Keratinocyte (primary cell): ENCODE measurements around the gene DLK2. TPM values are rescaled to one million over a fixed set of nuclear protein-coding genes. Genes with fewer than 3 reads are reported as not detected.
"Not testable (repeated sequence)": the region's sequence is repeated elsewhere in the genome, so short reads cannot be mapped to it uniquely, and the experiment has no call there.

Experiments
- DNase-seq: peaks from one replicate; pipeline ENCODE4 v3.0.0-alpha.2; 2011; ENCODE audit warnings: low read depth, missing footprints, low spot score
- FAIRE-seq: peaks from 2 replicates; lab custom pipeline; 2011; peaks lifted over from hg19 to GRCh38; lab: Jason Lieb, UNC
- H2AFZ ChIP-seq: 2 replicates; pipeline ENCODE4 v1.6.0; 2012; ENCODE audit warnings: low read length, control low read depth, inconsistent platforms; ENCODE audit not compliant: control insufficient read depth
- H3K27ac ChIP-seq: 2 replicates; pipeline ENCODE4 v1.5.1; 2011; ENCODE audit warnings: low read length; ENCODE audit not compliant: control insufficient read depth, insufficient read depth
- H3K27me3 ChIP-seq: 3 replicates; pipeline ENCODE4 v1.6.0; 2011; ENCODE audit warnings: low read length; ENCODE audit not compliant: control insufficient read depth, insufficient read depth; ENCODE audit errors: extremely low read depth
- H3K36me3 ChIP-seq, 2 experiments: 2 replicates in 1 of 2; 3 replicates in 1 of 2; pipeline ENCODE4 v1.5.1; 2011; ENCODE audit warnings: low read length in 2 of 2, mild to moderate bottlenecking in 1 of 2; ENCODE audit not compliant: control insufficient read depth in 2 of 2, insufficient read depth in 2 of 2; ENCODE audit errors: extremely low read depth in 1 of 2
- H3K4me1 ChIP-seq: 3 replicates; pipeline ENCODE4 v1.5.1; 2011; ENCODE audit warnings: low read length; ENCODE audit not compliant: control insufficient read depth, insufficient read depth; ENCODE audit errors: extremely low read depth
- H3K4me2 ChIP-seq: 3 replicates; pipeline ENCODE4 v1.6.0; 2011; ENCODE audit warnings: low read depth, low read length; ENCODE audit not compliant: control insufficient read depth, insufficient read depth; ENCODE audit errors: extremely low read depth
- H3K4me3 ChIP-seq, 3 experiments: fragments of 200-600 bp in 1 of 3; sonication (generic) in 1 of 3; 2 replicates in 2 of 3; 3 replicates in 1 of 3; pipeline ENCODE4 v1.5.1; 2011 to 2016; ENCODE audit warnings: low read length in 3 of 3, mild to moderate bottlenecking in 3 of 3, control low read depth in 2 of 3, inconsistent platforms in 1 of 3, low read depth in 1 of 3, mixed read lengths in 1 of 3, mixed run types in 1 of 3, moderate library complexity in 1 of 3; ENCODE audit not compliant: control insufficient read depth in 2 of 3, insufficient read depth in 2 of 3; ENCODE audit errors: extremely low read depth in 1 of 3
- H3K79me2 ChIP-seq: 2 replicates; pipeline ENCODE4 v1.6.0; 2012; ENCODE audit warnings: low read length; ENCODE audit not compliant: control insufficient read depth, insufficient read depth
- H3K9ac ChIP-seq: 3 replicates; pipeline ENCODE4 v1.6.0; 2011; ENCODE audit warnings: low read length; ENCODE audit not compliant: control insufficient read depth, insufficient read depth; ENCODE audit errors: extremely low read depth
- H3K9me1 ChIP-seq: 3 replicates; pipeline ENCODE4 v1.6.0; 2011; ENCODE audit warnings: low read length; ENCODE audit not compliant: control insufficient read depth, insufficient read depth; ENCODE audit errors: extremely low read depth
- H3K9me3 ChIP-seq: 2 replicates; pipeline ENCODE4 v1.5.1; 2012; ENCODE audit warnings: low read depth, low read length; ENCODE audit not compliant: control insufficient read depth
- H4K20me1 ChIP-seq: 3 replicates; pipeline ENCODE4 v1.6.0; 2011; ENCODE audit warnings: low read length; ENCODE audit not compliant: control insufficient read depth, insufficient read depth; ENCODE audit errors: extremely low read depth
- CTCF ChIP-seq, 3 experiments: IDR thresholded peaks in 1 of 3; conservative IDR thresholded peaks in 1 of 3; optimal IDR thresholded peaks in 1 of 3; 2 replicates in 2 of 3; 3 replicates in 1 of 3; pipeline versions ENCODE3 to v1.5.1; 2011; ENCODE audit warnings: low read length in 3 of 3, mild to moderate bottlenecking in 3 of 3, moderate library complexity in 2 of 3, control low read depth in 1 of 3, inconsistent platforms in 1 of 3; ENCODE audit not compliant: insufficient read depth in 2 of 3; ENCODE audit errors: extremely low read depth in 1 of 3
- EZH2 ChIP-seq: IDR thresholded peaks from one replicate; pipeline ENCODE4 v1.6.1; 2012; ENCODE audit warnings: inconsistent platforms, mild to moderate bottlenecking, low read length, moderate library complexity
- dilution Hi-C: fragments of 300-500 bp; cut with MboI; formaldehyde crosslinking; loops from one replicate; pipeline ENCODE4 v1.7.0; 2020; ENCODE audit warnings: low sequenced_read_pairs; ENCODE audit not compliant: extremely low pct_ligation_motif_present
- polyA plus RNA-seq, 5 experiments: library from polyadenylated mRNA; depleted of rRNA in 3 of 5; stranded (reverse) in 3 of 5; stranded (forward) in 1 of 5; unstranded in 1 of 5; fragments of >200 nt; gene quantifications; 1 replicate in 1 of 5; 2 replicates in 3 of 5; 3 replicates in 1 of 5; pipeline versions ENCODE4 v1.2.1 to v1.2.3, GENCODE V29; 2011 to 2012; ENCODE audit warnings: missing spikeins in 2 of 5, low read depth in 1 of 5, low replicate concordance in 1 of 5

The DLK2 gene
- polyA plus RNA-seq, 1 donor (not counting 4 experiments of a cell fraction or from before 2014, with no cell fraction given), result 19.8 TPM

- Histone ChIP-seq H3K9me1 (no peaks in the 10 kb centered on the region), H3K4me3 (no peak overlapping the region), H4K20me1 (no peaks in the 10 kb centered on the region), H3K27me3 (no peaks in the 10 kb centered on the region), H3K27ac (no peak overlapping the region), H3K9ac (no peak overlapping the region), H3K9me3 (no peaks in the 10 kb centered on the region), H3K4me2 (no peak overlapping the region), H3K4me1 (peaks cover 31% of the 10 kb centered on the region), H3K36me3 (peaks cover 40 to 68% of the 10 kb centered on the region in 2 experiments), H3K79me2 (peaks cover 2% of the 10 kb centered on the region), H2AFZ (no peak overlapping the region)
- dilution Hi-C loops, result no loop called here
- FAIRE-seq, result no peak
- DNase-seq, result no peak
- no peak for TF ChIP-seq CTCF (optimal IDR thresholded peaks at IDR 0.05 in 1 of 3, IDR thresholded peaks at IDR 0.05 in 1 of 3, conservative IDR thresholded peaks at IDR 0.05 in 1 of 3; ENCODE audit: extremely low read depth in 1 of 3, insufficient read depth in 2 of 3, low read length in 3 of 3)
- no peak for TF ChIP-seq EZH2
Measured at GRCh38 chr6:43499028-43499815, 43.9 kb upstream of the DLK2 start.

GRCh38 chr6:43498291-43498690 is 42.9 kb upstream of the DLK2 start:
- dilution Hi-C loops, H3K4me2 ChIP-seq, H2AFZ ChIP-seq, H3K27me3 ChIP-seq, H3K9me1 ChIP-seq, H3K9ac ChIP-seq, H3K79me2 ChIP-seq, H4K20me1 ChIP-seq, FAIRE-seq, H3K4me3 ChIP-seq, H3K27ac ChIP-seq, H3K9me3 ChIP-seq, DNase-seq: not testable (repeated sequence)
- H3K4me1 ChIP-seq, result peaks cover 40% of the 10 kb centered on the region
- H3K36me3 ChIP-seq, result peaks cover 36 to 62% of the 10 kb centered on the region in 2 experiments
